OCI-LY7 (cell line): ENCODE measurements around the gene MAMLD1. TPM values are rescaled to one million over a fixed set of nuclear protein-coding genes. Genes with fewer than 3 reads are reported as not detected.

Source experiments
- BruUV-seq: library from RNA; stranded (reverse); fragments of 400-500 nt; replicated peaks from 2 replicates; lab custom pipeline; 2021; lab: Mats Ljungman, UMichigan
- CTCF ChIA-PET: fragments of 300-600 bp; sonication (Branson Sonifier 250); formaldehyde crosslinking; loops from one replicate; lab custom pipeline; 2022; ENCODE audit warnings: antibody characterized with exemption; ENCODE audit not compliant: unreplicated experiment; lab: Charles Lee
- POLR2A ChIA-PET: fragments of 300-600 bp; sonication (Branson Sonifier 250); formaldehyde crosslinking; loops from one replicate; lab custom pipeline; 2022; ENCODE audit warnings: antibody characterized with exemption; lab: Charles Lee
- DNase-seq: peaks from one replicate; pipeline ENCODE4 v3.0.0-alpha.2; 2015; ENCODE audit warnings: low spot score
- H2AFZ ChIP-seq: fragments of 200-600 bp; sonication (generic), shearing (Covaris generic); 2 replicates; pipeline ENCODE4 v1.6.1; 2014; ENCODE audit warnings: mild to moderate bottlenecking, antibody characterized with exemption, low read length, moderate library complexity
- H3K27ac ChIP-seq: fragments of 200-600 bp; sonication (generic); 2 replicates; pipeline ENCODE4 v1.5.1; 2014; ENCODE audit warnings: mixed run types, low read depth, mild to moderate bottlenecking, moderate library complexity, low read length, inconsistent platforms; ENCODE audit not compliant: poor library complexity, severe bottlenecking
- H3K36me3 ChIP-seq: fragments of 200-600 bp; sonication (generic); 2 replicates; pipeline ENCODE4 v1.6.1; 2014; ENCODE audit warnings: mild to moderate bottlenecking, antibody characterized with exemption, low read length, moderate library complexity, mixed read lengths; ENCODE audit not compliant: insufficient read depth
- H3K4me1 ChIP-seq: fragments of 200-600 bp; sonication (generic); 2 replicates; pipeline ENCODE4 v1.5.1; 2014; ENCODE audit warnings: mild to moderate bottlenecking, low read length; ENCODE audit not compliant: insufficient read depth, poor library complexity, severe bottlenecking
- H3K4me2 ChIP-seq: fragments of 200-600 bp; sonication (generic); 2 replicates; pipeline ENCODE4 v1.6.1; 2014; ENCODE audit warnings: mild to moderate bottlenecking, low read length
- H3K4me3 ChIP-seq: fragments of 200-600 bp; sonication (generic); 2 replicates; pipeline ENCODE4 v1.5.1; 2014; ENCODE audit warnings: mild to moderate bottlenecking, low read depth, low read length; ENCODE audit not compliant: poor library complexity, severe bottlenecking
- H3K79me2 ChIP-seq: fragments of 200-600 bp; sonication (generic); 2 replicates; pipeline ENCODE4 v1.6.1; 2016; ENCODE audit warnings: low read depth, mild to moderate bottlenecking, low read length, moderate library complexity, mixed read lengths; ENCODE audit not compliant: insufficient read depth
- H3K9me2 ChIP-seq: fragments of 200-600 bp; sonication (generic); 2 replicates; pipeline ENCODE4 v1.6.1; 2016; ENCODE audit warnings: mild to moderate bottlenecking, low read length, mixed read lengths; ENCODE audit not compliant: insufficient read depth
- H3K9me3 ChIP-seq: fragments of 200-600 bp; sonication (generic); 2 replicates; pipeline ENCODE4 v1.6.1; 2014; ENCODE audit warnings: mild to moderate bottlenecking, mixed run types, low read length, mixed read lengths
- H4K20me1 ChIP-seq: fragments of 200-600 bp; sonication (generic); 2 replicates; pipeline ENCODE4 v1.6.1; 2014; ENCODE audit warnings: mild to moderate bottlenecking, antibody characterized with exemption, low read length, moderate library complexity, mixed read lengths; ENCODE audit not compliant: insufficient read depth
- CTCF ChIP-seq: fragments of 200-600 bp; sonication (generic); conservative IDR thresholded peaks from 2 replicates; pipeline ENCODE4 v1.5.1; 2014; ENCODE audit warnings: mild to moderate bottlenecking, antibody characterized with exemption, low read length, moderate library complexity, mixed read lengths
- EZH2phosphoT487 ChIP-seq: fragments of 200-600 bp; sonication (generic); IDR thresholded peaks from 2 replicates; pipeline ENCODE4 v1.6.1; 2018; ENCODE audit warnings: low read depth, borderline replicate concordance, mild to moderate bottlenecking, mixed run types, antibody characterized with exemption, low read length, moderate library complexity, mixed read lengths
- intact Hi-C: fragments of 100-400 bp; cut with micrococcal nuclease; formaldehyde crosslinking; loops from one replicate; pipeline ENCODE4 v1.10.0; 2022; ENCODE audit not compliant: unreplicated experiment
- total RNA-seq, 2 experiments: library from RNA; depleted of rRNA in 1 of 2; stranded (reverse); fragments of >200 nt in 1 of 2; shearing (Covaris generic) in 1 of 2; gene quantifications; 2 replicates each; pipeline ENCODE4 v1.2.3, GENCODE V29; 2014 to 2022

Gene MAMLD1
- total RNA-seq, 2 experiments from 2014 or later: not detected

GRCh38 chrX:150334981-150335380, 28.1 kb upstream of the MAMLD1 start:
- intact Hi-C loops: no loop called here
- no peaks in the 10 kb centered on the region for H3K4me1 ChIP-seq
- CTCF ChIA-PET: no interaction called here

DNA sequence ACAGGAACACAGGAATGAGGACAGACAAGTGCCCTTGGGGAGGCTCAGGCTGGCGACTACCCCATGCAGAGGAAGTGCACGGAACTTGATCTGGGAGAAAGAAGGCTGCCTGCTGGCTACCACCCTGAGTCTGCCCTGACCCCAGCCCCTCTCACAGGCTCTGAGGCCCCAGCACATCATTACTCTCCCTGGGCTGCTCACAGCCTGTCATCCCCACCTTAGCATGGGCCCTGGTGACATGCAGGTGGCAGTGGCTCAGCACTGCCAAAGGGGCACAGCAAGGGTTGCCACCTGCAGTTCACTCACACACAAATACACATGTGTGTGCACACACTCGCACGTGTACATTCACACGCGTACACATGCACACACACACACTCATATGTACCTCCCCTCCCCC, 26.1 kb upstream of the MAMLD1 start:
- H4K20me1 ChIP-seq: no peaks in the 10 kb centered on the region
- H3K4me2 ChIP-seq: no peak overlapping the region
- H3K9me2 ChIP-seq: no peaks in the 10 kb centered on the region
- H3K9me3 ChIP-seq: no peaks in the 10 kb centered on the region
- no TSS peak for BruUV-seq
- H3K4me1 ChIP-seq: no peaks in the 10 kb centered on the region
- no peaks in the 10 kb centered on the region for H3K36me3 ChIP-seq
- TF ChIP-seq EZH2phosphoT487 (no peak), CTCF (no peak)
- ChIA-PET CTCF (no interaction called here), POLR2A (interaction anchor here (0.6 kb wide), 1 partner anchor 75 kb away, joined by 3 read pairs; no protein-coding TSS in a partner anchor)
- H3K27ac ChIP-seq: no peak overlapping the region
- no peak for DNase-seq
- no peak overlapping the region for H3K4me3 ChIP-seq
- intact Hi-C loops: no loop called here
- no peaks in the 10 kb centered on the region for H3K79me2 ChIP-seq
- H2AFZ ChIP-seq: no peak overlapping the region

More at GRCh38 chrX:150334981-150335380, 28.1 kb upstream of the MAMLD1 start:
- TF ChIP-seq CTCF: no peak
- no peak for TF ChIP-seq EZH2phosphoT487
- H3K27ac ChIP-seq: no peak overlapping the region
- H3K9me2 ChIP-seq: no peaks in the 10 kb centered on the region
- POLR2A ChIA-PET: no interaction called here
- no peak for DNase-seq
- H3K9me3 ChIP-seq: no peaks in the 10 kb centered on the region
- no peak overlapping the region for H3K4me2 ChIP-seq
- no peaks in the 10 kb centered on the region for H3K36me3 ChIP-seq
- no peaks in the 10 kb centered on the region for H3K79me2 ChIP-seq
- no TSS peak for BruUV-seq
- H4K20me1 ChIP-seq: no peaks in the 10 kb centered on the region
- H3K4me3 ChIP-seq: no peak overlapping the region
- H2AFZ ChIP-seq: no peak overlapping the region

DNA sequence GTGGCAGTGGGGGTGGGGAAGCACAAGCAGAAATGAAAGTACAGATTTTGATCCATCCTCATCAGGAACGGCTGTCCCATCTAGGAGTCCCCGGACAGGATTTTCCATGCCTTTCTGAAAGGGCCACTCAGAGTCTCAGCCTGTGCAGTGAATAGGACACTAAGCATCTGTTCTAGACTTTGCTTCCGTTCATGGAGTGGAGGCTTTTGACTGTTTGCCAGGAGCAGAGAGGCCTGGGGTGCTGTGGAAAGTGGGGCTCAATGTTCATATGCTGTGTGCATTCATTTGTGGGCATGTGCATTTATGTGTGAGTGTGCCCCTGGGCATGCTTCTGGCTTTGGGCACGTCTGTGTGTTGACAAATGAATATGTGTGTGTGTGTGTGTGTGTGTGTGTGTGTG, 25.6 kb upstream of the MAMLD1 start:
- BruUV-seq: no TSS peak
- no peak for TF ChIP-seq CTCF
- no peak for TF ChIP-seq EZH2phosphoT487
- H3K9me3 ChIP-seq: no peaks in the 10 kb centered on the region
- ChIA-PET CTCF (no interaction called here), POLR2A (interaction anchor here (0.6 to 1.0 kb wide), 2 partner anchors 75 to 144 kb away, joined by 3 to 4 read pairs; no protein-coding TSS in a partner anchor)
- no peaks in the 10 kb centered on the region for H4K20me1 ChIP-seq
- no peak overlapping the region for H3K4me2 ChIP-seq
- H3K9me2 ChIP-seq: no peaks in the 10 kb centered on the region
- DNase-seq: no peak
- intact Hi-C loops: no loop called here
- H2AFZ ChIP-seq: no peak overlapping the region
- no peaks in the 10 kb centered on the region for H3K79me2 ChIP-seq
- H3K27ac ChIP-seq: no peak overlapping the region
- H3K4me1 ChIP-seq: no peaks in the 10 kb centered on the region
- H3K36me3 ChIP-seq: no peaks in the 10 kb centered on the region
- H3K4me3 ChIP-seq: no peak overlapping the region
